Stimulated activated CD8-positive, alpha-beta memory T cell treated with anti-CD3 and anti-CD28 coated beads, Interleukin-15, amount 100 ng/mL, for 24 hours (primary cell): ENCODE data around the gene TLK1.

ENCODE experiments used
- DNase-seq: peaks from one replicate; pipeline ENCODE4 v3.0.0-alpha.2; 2020; ENCODE audit warnings: low read depth

The TLK1 gene

DNA sequence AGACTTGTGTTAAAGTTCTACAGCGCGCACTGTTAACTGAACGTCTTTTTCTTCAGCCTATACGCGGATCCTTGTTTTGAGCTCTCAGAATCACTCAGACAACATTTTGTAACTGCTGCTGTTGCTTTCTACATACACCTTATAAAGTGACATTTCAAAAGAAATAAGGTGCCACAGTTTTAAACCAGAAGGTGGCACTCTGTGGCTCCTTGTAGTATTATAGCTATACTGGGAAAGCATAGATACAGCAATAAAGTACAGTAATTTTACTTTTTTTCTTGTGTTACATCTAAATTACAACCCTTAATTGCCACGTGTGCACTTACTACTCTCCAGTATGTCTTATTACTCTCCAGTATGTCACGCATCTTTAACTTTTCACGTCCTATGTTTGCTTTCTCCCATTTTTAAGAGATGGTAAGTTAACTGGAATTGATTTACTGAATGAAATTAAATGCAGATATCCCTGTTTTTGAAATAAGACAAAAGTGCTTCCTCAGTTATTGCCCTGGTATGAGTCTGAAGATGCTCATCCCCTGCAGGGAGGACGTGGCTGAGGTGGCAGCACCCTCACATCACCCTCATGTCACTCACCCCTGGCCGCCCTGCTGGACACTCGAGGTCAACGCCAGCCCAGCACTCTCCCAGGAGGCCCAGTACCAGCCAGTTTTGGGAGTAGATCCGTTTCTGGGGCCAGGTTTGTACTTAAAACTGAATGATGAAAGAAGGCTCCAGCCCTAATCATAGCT is 193.9 kb downstream of the TLK1 start:
- DNase-seq: no peak

DNA sequence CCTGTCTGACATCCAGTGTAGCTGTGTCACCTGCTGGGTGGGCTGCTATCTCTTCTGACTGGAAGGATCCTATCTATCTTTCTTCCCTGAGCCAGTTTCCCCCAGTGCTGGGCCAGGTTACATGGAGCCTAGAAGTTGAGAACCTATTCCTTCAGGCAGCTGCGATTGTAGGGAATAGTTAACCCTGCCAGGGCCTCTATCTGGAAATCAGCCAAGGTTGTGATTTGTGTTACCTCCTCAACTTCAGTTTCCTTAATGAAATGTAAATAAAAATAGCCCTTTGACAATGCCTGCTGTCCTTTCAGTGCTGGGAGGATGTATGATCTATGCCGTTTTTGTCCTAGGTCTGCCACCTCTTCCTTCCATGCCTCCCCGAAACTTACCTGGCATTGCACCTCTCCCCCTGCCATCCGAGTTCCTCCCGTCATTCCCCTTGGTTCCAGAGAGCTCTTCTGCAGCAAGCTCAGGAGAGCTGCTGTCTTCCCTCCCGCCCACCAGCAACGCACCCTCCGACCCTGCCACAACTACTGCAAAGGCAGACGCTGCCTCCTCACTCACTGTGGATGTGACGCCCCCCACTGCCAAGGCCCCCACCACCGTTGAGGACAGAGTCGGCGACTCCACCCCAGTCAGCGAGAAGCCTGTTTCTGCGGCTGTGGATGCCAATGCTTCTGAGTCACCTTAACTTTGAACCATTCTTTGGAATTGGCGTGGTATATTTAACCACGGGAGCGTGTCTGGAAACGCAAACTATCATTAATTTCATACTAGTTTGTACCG is 195.1 kb downstream of the TLK1 start:
- no peak for DNase-seq

DNA sequence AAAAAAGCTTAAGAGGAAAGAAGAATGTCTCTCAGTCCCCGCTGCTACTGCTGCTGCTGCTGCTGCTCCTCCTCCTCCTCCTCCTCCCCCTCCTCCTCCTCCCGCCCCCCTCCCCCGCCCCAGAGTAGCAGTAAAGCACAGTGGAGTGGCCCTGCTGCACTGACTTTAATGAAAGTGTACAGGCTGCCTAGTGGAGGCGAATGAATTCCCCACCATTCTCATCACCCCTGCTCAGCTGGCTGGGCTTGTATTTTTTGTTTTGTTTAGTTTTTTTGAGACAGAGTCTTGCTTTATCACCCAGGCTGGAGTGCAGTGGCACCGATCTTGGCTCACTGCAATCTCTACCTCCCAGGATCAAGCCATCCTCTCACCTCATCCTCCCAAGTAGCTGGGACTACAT is 197.3 kb downstream of the TLK1 start:
- no peak for DNase-seq

DNA sequence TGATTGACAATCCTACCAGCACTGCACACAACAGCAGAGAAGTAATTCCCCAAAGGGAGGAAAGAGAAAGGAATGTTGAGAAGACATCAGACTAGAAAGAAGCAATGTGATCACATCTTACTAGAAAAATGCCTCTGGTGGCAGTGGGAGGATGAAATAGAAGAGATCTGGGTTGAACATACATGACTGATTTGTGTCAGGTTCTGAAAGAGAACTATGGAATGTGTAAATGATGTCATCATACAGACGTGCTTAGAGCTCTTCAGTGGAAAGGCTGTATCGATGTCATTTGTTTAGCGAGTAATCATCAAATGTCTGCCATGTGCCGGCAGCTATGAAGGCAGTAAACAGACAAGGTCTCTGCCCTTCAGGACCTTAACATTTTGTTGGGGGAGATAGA is 206.8 kb downstream of the TLK1 start:
- DNase-seq: no peak

DNA sequence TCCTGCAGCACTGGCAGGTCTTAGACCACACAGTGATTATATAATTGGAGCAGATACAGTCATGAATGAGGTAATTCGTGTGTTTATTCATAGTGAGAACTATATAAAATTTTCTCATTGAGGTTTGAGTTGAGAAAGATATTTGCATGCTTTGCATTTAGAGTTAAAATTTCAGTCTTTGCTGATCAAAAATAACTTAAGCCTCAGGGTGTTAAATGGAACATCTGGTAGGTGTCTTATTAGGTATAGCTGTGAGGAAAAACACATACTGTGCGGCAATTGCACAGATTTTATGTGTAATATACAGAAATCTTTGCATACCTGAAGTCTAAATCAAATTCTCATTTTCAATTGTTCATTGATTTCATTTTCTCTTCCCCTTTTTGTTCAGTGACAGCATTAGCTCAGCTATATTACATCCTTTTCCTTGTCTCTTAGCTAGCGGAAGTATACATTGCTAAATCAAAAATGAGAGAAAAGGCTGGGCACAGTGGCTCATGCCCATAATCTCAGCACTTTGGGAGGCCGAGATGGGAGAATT is 210.4 kb downstream of the TLK1 start:
- no peak for DNase-seq

DNA sequence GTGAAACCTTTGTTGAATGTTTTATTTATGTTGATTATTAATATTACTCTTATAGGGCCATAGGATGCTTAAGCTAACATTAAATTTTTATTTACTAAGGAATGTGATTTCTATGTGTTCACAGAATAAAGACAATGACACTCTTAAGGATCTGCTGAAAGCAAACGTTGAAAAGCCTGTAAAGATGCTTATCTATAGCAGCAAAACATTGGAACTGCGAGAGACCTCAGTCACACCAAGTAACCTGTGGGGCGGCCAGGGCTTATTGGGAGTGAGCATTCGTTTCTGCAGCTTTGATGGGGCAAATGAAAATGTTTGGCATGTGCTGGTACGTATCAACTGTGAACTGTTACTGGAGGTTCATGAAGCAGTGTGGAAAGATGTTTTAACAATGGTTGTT is 211.3 kb downstream of the TLK1 start:
- no peak for DNase-seq

DNA sequence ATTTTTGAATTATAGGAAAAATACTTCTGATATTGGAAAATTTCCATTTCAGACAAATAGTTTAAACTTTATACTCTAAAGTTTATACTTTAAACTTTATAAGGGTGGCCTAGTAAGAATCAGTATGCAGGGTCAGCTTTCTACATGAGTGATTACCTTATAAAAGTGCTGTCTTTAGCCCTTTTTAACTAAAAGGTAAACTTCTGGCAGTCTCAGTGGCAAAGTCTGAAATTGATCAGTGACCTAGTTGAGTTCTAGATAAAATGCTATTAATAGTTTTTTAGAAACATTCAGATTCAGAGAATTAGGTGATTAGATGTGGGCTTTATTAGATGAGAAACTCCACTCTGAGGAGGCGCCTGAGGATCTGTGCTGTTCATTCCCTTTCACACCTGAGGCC is 216.1 kb downstream of the TLK1 start:
- DNase-seq: no peak

DNA sequence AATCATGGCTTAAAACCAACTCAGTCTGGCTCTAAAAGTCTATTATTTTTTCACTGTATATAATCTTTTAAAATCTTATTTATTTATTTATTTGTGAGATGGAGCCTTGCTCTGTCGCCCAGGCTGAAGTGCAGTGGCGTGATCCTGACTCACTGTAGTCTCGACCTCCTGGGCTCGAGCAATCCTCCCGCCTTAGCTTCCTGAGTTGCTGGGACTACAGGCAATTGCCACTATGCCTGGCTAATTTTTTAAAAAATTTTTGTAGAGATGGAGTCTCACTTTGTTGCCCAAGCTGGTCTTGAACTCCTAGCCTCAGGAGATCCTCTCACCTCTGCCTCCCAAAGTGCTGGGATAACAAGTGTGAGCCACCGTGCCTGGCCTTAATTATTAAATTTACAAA is 217.1 kb downstream of the TLK1 start:
- DNase-seq: no peak

DNA sequence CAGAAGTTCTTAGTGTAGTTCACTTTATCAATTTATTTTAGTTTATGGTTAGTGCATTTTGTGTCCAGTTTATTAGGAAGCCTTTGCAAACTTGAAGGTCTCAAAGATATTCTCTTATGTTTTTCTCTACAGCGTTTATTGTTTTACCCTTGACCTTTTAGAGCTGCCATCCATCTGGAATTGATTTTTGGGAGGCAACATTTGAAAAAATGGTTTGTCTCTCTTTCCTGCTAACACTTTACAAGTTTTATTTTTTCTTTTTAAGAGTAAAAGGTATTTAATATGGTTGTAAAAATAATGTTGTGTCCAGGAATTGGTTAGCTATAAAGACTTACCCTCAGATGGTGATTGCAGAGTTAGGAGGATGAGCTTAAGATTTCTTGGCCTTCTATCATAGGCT is 217.7 kb downstream of the TLK1 start:
- no peak for DNase-seq

DNA sequence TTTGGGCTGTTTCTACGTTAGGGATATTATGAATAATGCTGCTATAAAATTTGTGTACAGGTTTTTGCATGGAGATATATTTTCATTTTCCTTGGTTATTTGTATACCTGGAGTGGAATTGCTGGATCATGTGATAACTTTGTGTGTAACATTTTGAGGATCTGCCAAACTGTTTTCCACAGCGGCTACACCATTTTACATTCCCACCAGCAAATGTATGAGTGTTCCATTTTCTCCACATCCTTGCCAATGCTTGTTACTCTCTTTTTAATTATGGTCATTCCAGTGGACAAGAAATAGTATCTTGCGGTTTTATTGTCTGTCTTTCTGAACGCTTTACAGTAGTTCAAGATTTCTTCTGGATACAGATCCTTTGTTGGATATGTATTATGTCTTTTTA is 218.1 kb downstream of the TLK1 start:
- no peak for DNase-seq
